HG03354 (cell line): ENCODE results near the gene ZBTB7C.

Experiments
- ATAC-seq: cut with Tn5 transposase; IDR thresholded peaks from one replicate; pipeline ENCODE4 v1.9.1; 2021; ENCODE audit warnings: mild to moderate bottlenecking; ENCODE audit not compliant: unreplicated experiment, poor library complexity, severe bottlenecking

The ZBTB7C gene

DNA sequence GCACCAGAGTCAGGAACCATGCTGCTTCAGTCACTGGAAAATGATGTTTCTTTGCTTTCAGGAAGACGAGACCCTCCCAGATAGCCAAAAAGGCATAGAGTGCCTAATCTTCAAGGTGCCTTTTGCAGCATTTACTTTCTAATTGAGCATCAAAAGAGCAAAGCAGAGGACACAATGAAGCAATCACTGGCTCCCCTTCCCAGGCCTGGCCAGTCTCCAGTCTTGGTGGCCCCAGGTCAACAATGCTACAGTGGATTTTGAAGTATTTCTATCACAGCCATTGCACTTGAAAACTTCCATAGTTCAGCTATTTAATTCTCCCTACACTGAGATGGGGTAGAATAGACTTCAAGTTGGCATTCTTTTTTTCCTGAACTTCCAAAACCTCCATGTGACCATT lies 15.4 kb downstream of the ZBTB7C start:
- no peak for ATAC-seq

GRCh38 chr18:48393170-48393569 lies 16.0 kb downstream of the ZBTB7C start:
- no peak for ATAC-seq

DNA sequence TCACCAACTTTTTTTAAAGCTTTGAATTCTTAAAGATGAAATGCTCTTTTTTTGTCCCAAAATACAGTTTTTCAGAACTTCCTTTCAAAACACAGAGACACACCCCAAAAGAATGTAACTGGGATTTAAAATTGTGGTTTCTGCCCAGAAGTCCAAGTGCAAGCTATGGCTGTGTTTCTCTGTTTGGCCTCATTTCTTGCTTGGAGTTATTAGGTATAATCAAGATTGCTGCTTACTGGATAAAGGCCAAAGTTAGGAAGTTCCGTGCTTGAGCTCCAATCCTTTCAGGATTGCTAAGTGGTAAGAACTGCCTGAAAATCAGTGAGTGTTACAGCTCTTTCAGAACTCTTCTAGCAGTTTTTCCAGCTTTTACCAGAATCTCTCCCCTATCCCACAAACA lies 16.9 kb downstream of the ZBTB7C start:
- no peak for ATAC-seq

- no peak for ATAC-seq
Observed at GRCh38 chr18:48391868-48392267, 17.3 kb downstream of the ZBTB7C start.

- no peak for ATAC-seq
Observed at GRCh38 chr18:48390641-48391040, 18.5 kb downstream of the ZBTB7C start.

GRCh38 chr18:48388478-48388877 lies 20.7 kb downstream of the ZBTB7C start:
- no peak for ATAC-seq

DNA sequence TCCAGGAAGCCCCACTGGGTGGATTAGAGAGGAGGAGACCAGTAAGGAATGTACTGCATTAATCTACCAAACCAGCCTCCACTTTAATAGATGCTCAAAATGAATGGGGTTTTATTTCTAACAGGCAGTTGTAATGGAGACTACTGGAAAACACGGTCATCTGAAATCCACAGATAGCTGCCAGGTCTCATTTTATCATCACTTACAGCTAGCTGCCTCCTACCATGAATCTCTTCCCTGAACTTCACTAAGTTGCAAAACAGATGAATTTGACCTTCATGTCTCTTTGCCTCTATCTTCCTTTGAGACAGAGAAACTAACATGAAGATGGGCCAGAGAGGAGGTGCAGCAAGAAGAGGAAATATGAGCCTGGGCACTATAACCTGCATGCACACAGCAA lies 21.9 kb downstream of the ZBTB7C start:
- no peak for ATAC-seq

DNA sequence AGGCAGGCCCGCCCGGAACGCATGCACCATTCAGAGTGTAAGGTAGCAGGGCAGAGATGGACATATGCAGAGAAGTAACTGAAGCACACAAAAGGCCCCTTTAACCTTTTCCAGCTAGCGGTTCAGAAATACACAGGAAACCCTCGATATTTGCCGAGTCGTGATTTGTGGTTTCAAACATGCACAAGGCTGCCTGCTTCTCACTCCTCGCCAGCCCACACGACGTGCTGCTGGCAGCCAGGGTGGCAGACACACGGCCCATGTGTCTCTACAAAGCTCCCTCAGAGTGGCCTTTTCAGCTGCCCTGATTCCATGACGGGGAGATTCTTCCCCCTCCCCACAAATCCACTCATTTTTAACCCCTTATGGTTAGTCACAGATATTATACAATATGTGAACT lies 23.6 kb downstream of the ZBTB7C start:
- no peak for ATAC-seq

GRCh38 chr18:48376934-48377333 lies 32.2 kb downstream of the ZBTB7C start:
- ATAC-seq: no peak

DNA sequence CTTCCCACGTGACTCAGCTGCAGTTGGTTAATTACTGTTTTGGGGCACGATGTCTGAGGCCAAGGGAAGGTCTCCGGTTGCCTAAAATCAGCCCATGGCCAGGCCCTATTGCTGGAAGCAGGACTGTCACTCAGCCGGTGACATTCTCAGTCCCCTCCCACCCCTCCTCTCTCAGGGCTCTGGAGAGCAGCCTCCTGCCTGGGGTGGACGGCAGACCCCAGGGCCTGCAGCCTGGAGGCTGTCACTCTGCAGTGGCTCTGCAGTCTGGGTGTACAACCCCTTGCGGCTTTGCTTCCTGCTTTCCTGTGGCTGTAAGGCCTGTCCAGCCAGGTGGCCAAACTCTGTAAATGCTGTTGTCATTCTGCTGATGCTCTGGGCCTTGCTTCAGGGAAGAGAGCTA lies 32.8 kb downstream of the ZBTB7C start:
- no peak for ATAC-seq

DNA sequence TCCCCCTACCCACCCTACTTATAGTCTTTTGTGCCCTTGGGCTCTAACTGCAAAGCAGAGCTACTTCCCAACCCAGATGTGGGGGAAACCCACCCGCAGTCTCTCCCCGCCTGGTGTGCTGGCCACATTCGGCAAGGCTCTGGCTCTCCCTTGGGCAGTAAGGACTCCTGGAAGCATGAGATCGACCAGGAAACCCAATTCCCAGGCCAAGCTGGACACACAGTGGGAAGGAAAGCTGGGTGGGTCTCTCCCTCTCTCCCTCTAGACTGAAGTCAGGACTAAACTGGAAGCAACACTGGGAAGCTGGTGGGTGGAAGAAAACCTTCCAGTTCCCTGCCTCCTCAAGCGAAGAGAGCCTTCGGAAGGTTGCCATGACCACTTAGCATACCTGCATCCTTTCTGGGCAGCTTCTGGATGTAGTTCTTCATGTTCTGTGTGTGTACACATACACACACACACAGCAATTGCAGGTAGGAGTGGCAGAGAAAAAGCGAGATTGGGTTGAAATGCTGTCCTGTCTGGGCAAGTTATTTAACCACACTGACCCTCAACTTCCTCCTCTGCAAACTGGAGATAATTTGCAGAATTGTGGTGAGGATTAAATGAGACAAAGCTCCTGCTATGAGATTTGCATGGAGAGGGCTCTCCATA lies 33.9 kb downstream of the ZBTB7C start:
- no peak for ATAC-seq

GRCh38 chr18:48374423-48375149 lies 34.6 kb downstream of the ZBTB7C start:
- ATAC-seq: no peak

DNA sequence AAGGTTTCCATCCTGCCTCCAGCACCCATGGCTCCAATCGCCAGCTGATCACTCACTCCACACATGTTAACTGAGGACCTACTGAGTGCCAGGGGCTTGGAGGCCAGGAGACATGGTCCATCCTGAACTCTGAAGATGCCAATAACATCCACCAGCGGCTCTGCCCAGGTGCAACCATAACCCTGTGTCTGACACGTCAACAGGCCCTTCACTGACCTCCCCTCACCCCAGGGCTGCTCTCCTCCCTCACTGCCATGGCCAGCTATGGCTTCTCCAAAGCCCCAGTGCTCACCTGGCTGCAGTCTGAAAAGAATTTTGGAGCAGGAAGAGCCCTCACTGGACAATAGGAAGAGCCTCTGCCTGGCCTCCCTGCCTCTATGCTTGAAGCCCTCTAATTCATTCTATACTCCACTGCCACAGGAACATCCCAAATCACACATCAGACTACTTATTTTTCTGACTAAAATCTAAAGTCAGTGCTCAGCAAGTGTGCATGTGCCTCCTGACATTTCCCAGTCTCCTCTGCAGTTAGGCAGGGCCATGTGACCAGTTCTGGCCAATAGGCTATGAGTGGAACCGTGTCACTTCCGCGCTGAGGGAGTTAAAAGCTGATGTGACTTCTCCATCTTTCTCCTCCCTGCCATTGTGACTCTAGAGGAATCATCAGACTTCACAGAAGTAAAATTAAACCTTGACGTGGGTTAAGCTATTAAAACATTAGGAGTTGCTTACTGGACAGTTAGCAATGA lies 37.2 kb downstream of the ZBTB7C start:
- no peak for ATAC-seq

DNA sequence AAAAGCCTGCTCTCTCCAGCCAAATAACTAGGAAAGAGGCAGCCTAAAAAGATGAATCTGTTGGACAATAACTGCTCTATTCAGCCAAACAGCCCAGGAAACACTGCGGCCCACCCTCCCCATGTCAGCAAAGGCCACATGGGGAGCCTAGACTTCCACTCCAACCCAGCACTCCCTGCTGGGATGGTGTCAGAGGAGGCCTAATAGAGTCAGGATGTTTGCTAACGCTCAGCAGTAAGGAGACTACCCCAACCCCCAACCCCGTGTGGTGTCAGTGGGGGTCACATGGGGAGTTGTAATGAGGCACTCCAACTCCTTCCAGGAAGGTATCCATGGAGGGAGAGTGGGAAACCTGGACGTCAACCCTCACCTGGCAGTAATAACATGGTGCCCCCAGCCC lies 41.6 kb downstream of the ZBTB7C start:
- no peak for ATAC-seq

- ATAC-seq: no peak
Observed at GRCh38 chr18:48365965-48366364, 43.2 kb downstream of the ZBTB7C start.

- ATAC-seq: no peak
Observed at GRCh38 chr18:48364146-48364545, 45.0 kb downstream of the ZBTB7C start.

GRCh38 chr18:48363175-48363574 lies 46.0 kb downstream of the ZBTB7C start:
- no peak for ATAC-seq

- no peak for ATAC-seq
Observed at GRCh38 chr18:48361801-48362200, 47.4 kb downstream of the ZBTB7C start.

DNA sequence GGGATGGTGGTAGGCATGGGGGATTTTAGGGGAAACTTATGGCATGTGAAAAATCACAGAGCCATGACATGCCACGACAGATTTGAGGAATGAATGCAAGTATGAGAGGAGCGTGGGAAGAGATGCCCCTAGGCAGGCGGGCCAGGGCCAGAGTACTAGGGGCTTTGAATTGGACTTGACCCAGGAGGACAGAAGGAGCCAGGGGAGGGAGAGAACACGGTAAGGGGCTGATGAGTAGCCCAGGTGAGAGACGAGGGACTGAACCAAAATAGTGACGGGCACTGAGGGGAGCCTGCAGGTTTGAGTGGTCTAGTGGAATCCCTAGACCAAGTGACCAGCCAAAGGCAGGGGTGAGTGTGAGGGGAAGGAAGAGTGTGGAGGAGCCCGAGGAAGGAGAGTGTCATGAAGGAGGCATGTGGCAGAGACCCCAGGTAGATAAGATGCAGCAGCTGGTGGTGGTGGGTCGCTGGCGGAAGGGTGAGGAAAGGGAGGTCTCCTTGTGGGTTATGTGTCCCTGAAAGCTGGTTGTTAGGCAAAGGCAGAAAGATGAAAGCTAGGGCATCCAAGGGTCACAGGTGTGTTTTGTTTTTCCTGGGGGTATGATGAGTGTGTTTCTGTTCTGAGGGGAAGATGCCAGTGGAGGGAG lies 48.7 kb downstream of the ZBTB7C start:
- no peak for ATAC-seq

GRCh38 chr18:48359626-48360025 lies 49.6 kb downstream of the ZBTB7C start:
- ATAC-seq: no peak
